Osteoblast (primary cell): ENCODE results near the gene MEF2A. TPM values are rescaled to one million over a fixed set of nuclear protein-coding genes. Genes with fewer than 3 reads are reported as not detected.

Source experiments
- DNase-seq: peaks from one replicate; pipeline ENCODE4 v3.0.0; 2011; ENCODE audit warnings: low spot score, mixed read lengths; ENCODE audit not compliant: insufficient read length; ENCODE audit errors: missing footprints
- H2AFZ ChIP-seq: 2 replicates; pipeline ENCODE4 v1.6.0; 2011; ENCODE audit warnings: mild to moderate bottlenecking, low read length
- H3K27ac ChIP-seq: 2 replicates; pipeline ENCODE4 v1.5.1; 2011; ENCODE audit warnings: mild to moderate bottlenecking, low read depth, low read length, moderate library complexity
- H3K27me3 ChIP-seq: 2 replicates; pipeline ENCODE4 v1.6.0; 2012; ENCODE audit warnings: mild to moderate bottlenecking, control low read depth, inconsistent platforms, low read length, moderate library complexity; ENCODE audit not compliant: insufficient read depth
- H3K36me3 ChIP-seq: 2 replicates; pipeline ENCODE4 v1.5.1; 2011; ENCODE audit warnings: mild to moderate bottlenecking, low read length, control low read depth, moderate library complexity; ENCODE audit not compliant: insufficient read depth
- H3K4me1 ChIP-seq: 2 replicates; pipeline ENCODE4 v1.5.1; 2011; ENCODE audit warnings: mild to moderate bottlenecking, low read length, control low read depth, moderate library complexity; ENCODE audit not compliant: insufficient read depth
- H3K4me2 ChIP-seq: 2 replicates; pipeline ENCODE4 v1.6.0; 2011; ENCODE audit warnings: mild to moderate bottlenecking, low read length; ENCODE audit not compliant: insufficient read depth
- H3K4me3 ChIP-seq: fragments of 200-600 bp; sonication (generic); 3 replicates; pipeline ENCODE4 v1.5.1; 2012; ENCODE audit warnings: mild to moderate bottlenecking, low read length, inconsistent platforms; ENCODE audit not compliant: insufficient read depth
- H3K79me2 ChIP-seq: 2 replicates; pipeline ENCODE4 v1.6.0; 2012; ENCODE audit warnings: mild to moderate bottlenecking, low read length, control low read depth, inconsistent platforms; ENCODE audit not compliant: insufficient read depth
- H3K9me3 ChIP-seq: 2 replicates; pipeline ENCODE4 v1.5.1; 2011; ENCODE audit warnings: low read depth, low read length, control low read depth
- H4K20me1 ChIP-seq: 2 replicates; pipeline ENCODE4 v1.6.0; 2012; ENCODE audit warnings: mild to moderate bottlenecking, low read length, control low read depth; ENCODE audit not compliant: insufficient read depth
- CTCF ChIP-seq: IDR thresholded peaks from 2 replicates; pipeline ENCODE4 v1.5.1; 2011; ENCODE audit warnings: mild to moderate bottlenecking, low read depth, low read length, moderate library complexity; ENCODE audit errors: extremely low read depth
- total RNA-seq: library from RNA; depleted of rRNA; stranded (reverse); fragments of >200 nt; gene quantifications from 2 replicates; pipeline ENCODE4 v1.2.3, GENCODE V29; 2012

Gene MEF2A
- total RNA-seq, 1 donor: 55.4 TPM

- Histone ChIP-seq H3K27me3 (peaks cover 4% of the 10 kb centered on the region), H3K4me1 (no peaks in the 10 kb centered on the region), H3K9me3 (no peaks in the 10 kb centered on the region), H3K4me2 (no peak overlapping the region), H2AFZ (no peak overlapping the region), H3K27ac (no peak overlapping the region), H3K36me3 (no peaks in the 10 kb centered on the region), H4K20me1 (no peaks in the 10 kb centered on the region), H3K79me2 (no peaks in the 10 kb centered on the region), H3K4me3 (no peak overlapping the region)
- DNase-seq: no peak
- TF ChIP-seq CTCF: no peak
Observed at GRCh38 chr15:99556011-99556410, 9.8 kb upstream of the MEF2A start.

- H2AFZ ChIP-seq: no peak overlapping the region
- H4K20me1 ChIP-seq: no peaks in the 10 kb centered on the region
- H3K4me2 ChIP-seq: no peak overlapping the region
- no peaks in the 10 kb centered on the region for H3K9me3 ChIP-seq
- TF ChIP-seq CTCF: no peak
- H3K27me3 ChIP-seq: peaks cover 4% of the 10 kb centered on the region
- H3K27ac ChIP-seq: no peak overlapping the region
- no peak for DNase-seq
- no peaks in the 10 kb centered on the region for H3K36me3 ChIP-seq
- no peak overlapping the region for H3K4me3 ChIP-seq
- H3K79me2 ChIP-seq: no peaks in the 10 kb centered on the region
- no peaks in the 10 kb centered on the region for H3K4me1 ChIP-seq
Observed at GRCh38 chr15:99556578-99556977, 9.2 kb upstream of the MEF2A start.

GRCh38 chr15:99558084-99558483 is 7.7 kb upstream of the MEF2A start:
- Histone ChIP-seq H3K4me1 (no peaks in the 10 kb centered on the region), H2AFZ (no peak overlapping the region), H3K79me2 (no peaks in the 10 kb centered on the region), H4K20me1 (no peaks in the 10 kb centered on the region), H3K4me2 (no peak overlapping the region), H3K27me3 (peaks cover 4% of the 10 kb centered on the region), H3K9me3 (no peaks in the 10 kb centered on the region), H3K36me3 (no peaks in the 10 kb centered on the region), H3K4me3 (no peak overlapping the region), H3K27ac (no peak overlapping the region)
- no peak for DNase-seq
- TF ChIP-seq CTCF: no peak

GRCh38 chr15:99558571-99558970 is 7.2 kb upstream of the MEF2A start:
- no peak for TF ChIP-seq CTCF
- H3K4me2 ChIP-seq: no peak overlapping the region

More at GRCh38 chr15:99558571-99558970, 7.2 kb upstream of the MEF2A start:
- Histone ChIP-seq H3K9me3 (no peaks in the 10 kb centered on the region), H3K27me3 (peaks cover 4% of the 10 kb centered on the region), H4K20me1 (no peaks in the 10 kb centered on the region), H3K4me3 (no peak overlapping the region), H3K79me2 (no peaks in the 10 kb centered on the region), H3K4me1 (no peaks in the 10 kb centered on the region), H2AFZ (no peak overlapping the region), H3K36me3 (no peaks in the 10 kb centered on the region), H3K27ac (no peak overlapping the region)
- DNase-seq: no peak
